ENCODE results near the gene ASCC3.
"Not testable (repeated sequence)": the region's sequence is repeated elsewhere in the genome, so short reads cannot be mapped to it uniquely, and the experiment has no call there.

The ASCC3 gene

DNA sequence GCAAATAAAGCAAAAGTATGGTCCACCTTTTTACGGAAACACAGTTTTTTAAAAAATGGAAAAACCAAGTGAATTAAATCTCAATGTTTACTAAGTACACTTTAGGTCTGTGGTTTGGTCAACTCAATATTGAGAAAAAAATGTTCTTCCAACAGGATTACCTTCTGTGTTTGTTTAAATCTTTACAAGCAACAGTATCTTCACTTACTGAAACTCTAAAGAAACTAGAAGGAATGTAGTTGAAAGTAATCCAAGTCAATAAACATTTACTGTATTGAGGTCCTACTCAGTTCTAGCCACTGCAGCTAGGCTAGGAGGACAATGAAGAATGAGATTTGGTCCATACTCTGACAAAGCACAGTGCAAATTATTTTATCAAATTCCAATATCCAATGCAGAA, 80.1 kb downstream of the ASCC3 start:
- no peak for DNase-seq

DNA sequence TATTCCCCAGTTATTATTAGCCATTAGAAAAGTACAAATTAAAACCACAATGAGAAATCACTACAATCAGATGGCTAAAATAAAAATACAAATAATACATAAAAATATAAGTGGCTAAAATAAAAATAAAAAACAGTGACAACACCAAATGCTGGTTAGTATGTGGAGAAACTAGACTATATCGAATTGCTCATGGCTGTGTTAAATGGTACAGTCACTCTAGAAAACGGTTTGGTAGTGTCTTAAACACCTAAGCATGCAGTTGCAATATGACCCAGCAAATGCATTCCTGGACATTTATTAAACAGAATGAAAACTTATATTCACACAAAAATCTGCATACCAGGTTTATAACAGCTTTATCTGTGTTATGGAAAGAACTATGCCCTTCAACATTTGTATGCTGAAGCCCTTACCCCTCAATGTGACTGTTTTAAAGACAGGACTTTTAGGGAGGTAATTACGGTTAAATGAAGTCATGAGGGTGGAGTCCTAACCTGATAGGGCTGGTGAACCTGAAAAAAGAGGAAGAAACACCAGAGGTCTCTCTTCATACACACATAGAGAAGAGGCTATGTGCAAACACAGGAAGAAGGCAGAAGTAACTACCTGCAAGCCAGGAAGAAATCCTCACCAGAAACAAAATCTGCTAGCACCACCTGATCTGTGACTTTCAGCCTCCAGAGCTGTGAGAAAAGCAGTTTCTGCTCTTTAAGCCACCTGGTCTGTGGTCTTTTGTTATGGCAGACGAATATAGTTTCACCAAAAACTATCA, 84.9 kb downstream of the ASCC3 start:
- no peak for DNase-seq

DNA sequence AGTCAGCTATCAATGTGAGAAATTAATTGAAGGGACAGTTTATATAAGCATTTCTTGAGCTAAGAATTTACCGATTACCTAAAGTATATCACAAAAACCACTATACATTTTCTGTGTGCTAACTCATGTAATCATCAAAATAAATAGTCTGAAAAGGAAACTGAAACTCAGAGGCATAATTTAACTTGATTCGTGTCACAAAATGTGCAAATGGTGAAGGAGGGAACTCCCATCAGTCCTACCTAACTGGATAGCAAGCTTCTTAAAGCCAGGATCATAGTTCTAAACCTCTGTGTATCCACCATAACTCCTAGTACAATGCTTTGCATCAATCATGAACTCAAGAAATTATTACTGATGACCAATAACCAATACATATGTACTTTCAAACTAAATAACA, 91.0 kb downstream of the ASCC3 start:
- DNase-seq: no peak

DNA sequence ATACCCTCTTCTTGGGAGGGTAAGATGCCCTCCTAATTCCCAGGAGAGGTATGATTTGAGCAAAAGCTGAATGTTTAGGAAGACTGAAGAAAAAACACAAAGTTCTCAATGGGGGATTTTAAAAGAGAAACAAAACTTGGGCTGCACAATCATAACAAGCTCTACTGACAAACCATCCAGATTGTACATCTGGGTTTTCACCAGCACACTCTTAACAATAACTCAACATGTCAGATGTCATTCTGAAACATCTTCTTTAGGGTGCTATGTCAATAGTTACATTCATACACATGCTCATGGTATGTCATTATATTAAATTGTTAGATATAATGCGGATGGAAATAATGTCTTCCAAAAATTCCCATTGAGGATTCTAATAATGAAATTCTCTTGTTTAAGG, 95.1 kb downstream of the ASCC3 start:
- DNase-seq: no peak

DNA sequence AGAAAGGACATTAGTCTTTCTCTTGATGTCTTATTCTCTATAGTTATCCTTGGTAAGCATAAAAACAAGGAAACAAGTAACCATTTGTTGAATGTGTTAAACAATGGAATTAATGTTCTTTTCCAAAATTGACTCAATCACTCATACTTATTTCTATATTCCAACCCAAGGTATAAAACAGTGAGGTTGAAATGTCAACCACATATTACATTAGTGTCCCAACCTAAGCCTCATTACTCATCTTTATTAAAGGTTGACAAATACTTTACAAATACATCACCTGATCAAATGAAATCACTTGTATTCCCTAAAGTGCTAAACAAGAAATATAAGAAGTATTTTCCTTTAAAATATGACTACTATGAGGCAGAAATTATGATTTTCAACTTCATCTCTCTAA, 100.5 kb downstream of the ASCC3 start:
- DNase-seq: no peak

DNA sequence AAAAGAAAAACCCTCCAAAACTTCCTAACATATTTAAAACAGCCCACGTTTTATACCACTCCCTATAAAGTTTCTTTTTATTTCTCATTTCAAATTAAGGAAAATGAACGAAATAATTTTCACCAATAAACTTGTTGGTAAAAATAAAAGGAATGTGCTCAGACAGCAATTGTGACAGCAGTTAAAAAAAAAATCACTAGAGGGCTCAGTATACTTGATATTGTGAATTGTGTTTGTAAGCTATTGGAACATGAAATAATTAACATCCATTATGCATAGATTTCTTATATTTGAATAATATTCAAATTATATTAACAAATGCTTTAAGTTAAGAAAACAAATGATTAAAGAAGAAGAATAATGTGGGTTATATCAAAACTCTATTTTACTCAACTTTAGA, 105.5 kb downstream of the ASCC3 start:
- DNase-seq: no peak

DNA sequence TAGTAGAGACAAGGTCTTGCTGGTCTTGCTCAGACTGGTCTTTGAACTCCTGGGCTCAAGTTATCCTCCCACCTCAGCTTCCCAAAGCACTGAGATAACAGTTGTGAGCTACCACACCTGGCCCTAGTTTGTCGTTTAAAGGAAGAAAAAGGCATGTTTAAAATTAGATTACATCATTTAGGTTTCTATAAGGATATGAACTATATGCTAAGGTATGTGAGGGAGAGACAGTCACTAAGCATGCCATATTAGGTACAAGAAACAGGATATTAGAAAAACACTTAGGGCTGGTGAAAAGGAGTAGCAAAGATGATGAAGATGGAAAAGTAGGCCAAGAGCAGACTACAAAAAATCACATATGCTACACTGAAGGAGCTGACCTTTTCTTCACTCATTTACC, 106.4 kb downstream of the ASCC3 start:
- no peak for DNase-seq

DNA sequence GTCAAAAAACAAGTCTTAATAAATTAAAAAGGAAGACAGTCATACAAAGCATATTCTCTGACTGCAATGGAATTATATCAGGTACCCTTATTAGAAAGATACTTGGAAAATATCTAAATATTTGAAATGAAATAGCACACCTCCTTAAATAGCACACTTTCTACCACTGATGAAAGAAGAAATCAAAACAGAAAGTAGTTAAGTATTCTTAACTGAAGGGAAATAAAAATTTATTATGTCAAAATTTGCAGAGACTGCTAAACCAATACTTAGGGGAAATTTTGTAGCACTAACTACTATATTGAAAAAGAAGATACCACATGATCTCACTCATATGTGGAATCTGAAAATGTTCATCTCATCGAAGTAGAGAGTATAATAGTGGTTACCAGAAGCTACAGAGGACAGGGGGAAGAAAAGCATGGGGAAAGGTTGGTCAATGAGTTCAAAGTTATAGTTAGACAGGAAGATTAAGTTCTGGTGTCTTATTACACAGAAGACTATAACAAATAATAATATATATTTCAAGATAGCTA, 112.2 kb downstream of the ASCC3 start:
- DNase-seq: no peak

DNA sequence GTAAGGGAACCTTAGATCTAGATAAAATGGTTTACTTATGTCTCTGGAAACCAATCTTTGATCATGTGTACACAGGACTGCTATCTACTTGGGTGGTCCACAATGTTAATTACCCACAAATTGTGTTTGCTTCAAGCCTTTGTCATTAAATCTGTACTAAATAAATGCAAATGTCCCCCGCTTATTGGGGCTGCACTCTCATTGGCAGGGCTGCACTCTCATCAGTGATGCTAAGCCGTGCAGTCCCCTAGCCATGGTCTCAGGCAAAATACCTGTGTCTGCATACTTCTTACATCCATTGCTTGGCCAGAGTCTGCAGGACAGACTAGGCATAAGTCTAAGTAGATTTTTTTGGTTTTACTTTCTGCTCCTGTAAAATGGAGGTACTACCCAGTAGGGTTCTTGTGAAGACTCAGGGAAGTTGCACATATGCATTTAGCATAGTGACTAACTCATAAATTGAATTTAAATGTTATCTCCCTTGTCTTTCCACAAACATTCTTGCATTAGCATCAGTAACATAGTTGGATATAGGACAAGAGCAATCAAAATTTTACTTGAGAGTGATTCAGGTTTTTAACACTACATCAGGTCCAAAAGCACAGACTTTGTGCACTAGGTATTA, 117.4 kb downstream of the ASCC3 start:
- no peak for DNase-seq

DNA sequence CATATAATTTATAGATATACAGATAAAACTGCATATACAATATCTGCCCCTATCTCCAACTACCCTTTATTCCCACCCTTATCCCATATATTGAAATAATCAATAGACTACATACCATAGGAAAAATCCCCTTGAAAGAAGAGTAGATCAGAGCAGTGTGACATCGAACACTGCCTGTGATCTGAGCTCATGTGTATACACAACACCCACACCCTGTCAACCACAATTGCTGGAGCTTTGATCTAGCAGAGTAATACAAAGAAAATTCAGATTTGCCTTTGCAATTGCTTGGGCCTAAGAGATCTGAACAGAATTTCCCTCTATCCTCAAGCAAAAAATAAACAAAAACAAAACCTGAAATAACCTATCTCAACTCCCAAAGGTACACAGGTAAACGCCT, 119.3 kb downstream of the ASCC3 start:
- no peak for DNase-seq

DNA sequence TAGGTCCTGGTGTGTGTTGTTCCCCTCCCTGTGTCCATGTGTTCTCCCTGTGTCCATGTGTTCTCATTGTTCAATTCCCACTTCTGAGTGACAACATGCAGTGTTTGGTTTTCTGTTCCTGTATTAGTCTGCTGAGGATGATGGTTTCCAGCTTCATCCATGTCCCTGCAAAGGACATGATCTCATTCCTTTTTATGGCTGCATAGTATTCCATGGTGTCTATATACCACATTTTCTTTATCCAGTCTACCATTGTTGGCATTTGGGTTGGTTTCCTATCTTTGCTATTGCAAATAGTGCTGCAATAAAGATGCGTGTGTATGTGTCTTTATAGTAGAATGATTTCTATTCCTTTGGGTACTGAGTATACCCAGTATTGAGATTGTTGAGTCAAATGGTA, 122.7 kb downstream of the ASCC3 start:
- DNase-seq: not testable (repeated sequence)

DNA sequence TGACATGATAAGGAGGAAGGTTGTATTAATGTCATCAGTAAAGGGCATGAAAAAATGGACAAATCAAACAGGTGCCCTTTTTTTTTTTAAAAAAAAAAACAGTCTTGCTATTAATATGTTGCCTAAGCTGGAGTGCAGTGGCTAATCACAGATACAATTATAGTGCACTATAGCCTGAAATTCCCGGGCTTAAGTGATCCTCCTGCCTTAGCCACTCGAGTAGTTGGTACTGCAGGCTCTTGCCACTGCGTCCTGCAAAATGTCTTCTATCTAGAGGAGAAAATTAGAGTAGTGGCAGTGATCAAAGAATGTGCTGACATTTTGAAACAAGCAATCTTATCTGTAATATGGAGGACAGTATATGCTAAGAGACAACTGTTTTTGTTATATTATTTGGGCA, 127.7 kb downstream of the ASCC3 start:
- no peak for DNase-seq

DNA sequence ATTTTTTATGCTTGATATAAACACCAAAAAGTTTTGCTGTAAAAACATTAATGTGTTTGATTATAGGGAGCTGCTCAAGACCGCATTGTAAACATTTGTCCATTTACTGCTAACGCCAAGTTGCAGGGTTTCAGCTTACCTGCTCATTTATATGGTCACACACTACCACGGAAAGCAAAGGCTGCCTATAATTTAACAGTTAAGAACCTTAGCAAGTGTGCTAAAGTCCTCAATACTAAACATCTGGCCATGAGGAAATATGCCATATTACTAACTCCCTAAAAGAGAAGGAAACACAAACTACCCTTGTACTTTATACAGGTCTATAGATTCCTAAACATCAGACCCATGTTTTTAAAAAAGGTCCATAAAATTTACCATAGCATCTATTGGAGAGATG, 129.5 kb downstream of the ASCC3 start:
- no peak for DNase-seq

DNA sequence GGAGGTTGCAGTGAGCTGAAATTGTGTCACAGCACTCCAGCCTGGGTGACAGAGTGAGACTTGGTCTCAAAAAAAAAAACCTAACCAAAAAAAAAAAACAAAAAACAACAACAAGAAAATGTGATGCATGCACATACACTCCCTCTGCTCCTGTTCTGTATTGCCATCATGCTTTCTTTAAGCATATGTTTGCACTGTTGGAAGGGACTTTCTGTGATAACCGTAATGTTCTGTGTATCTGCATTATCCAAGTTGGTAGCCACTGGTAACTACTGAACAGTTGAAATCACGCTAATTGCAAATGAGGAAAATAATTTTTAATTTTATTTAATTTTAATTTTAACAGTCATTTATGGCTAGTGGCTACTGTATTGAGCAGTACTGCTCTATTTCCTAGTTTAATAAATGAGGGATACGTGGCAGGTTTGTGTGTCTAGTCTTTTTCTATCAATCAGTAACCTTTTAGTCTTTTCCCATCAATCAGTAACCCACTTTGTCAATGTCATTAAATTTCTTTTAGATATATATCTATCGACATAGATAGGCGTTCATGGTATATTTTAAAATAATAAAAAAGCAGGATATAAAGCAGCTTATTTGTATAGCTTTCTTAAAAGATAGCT, 135.6 kb downstream of the ASCC3 start:
- no peak for DNase-seq

DNA sequence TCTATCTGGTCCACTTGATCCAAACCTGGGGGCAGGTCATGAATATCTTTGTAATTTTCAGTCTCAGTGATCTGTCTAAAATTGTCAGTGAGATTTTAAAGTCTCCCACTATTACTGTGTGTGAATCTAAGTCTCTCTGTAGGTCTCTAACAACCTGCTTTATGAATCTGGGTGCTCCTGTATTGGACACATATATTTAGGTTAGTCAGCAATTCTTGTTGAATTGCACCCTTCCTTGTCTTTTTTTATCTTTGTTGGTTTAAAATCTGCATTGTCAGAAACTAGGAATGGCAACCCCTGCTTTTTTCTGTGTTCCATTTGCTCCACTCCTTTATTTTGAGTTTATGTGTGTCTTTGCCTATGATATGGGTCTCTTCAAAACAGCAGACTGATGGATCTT, 140.7 kb downstream of the ASCC3 start:
- no peak for DNase-seq

DNA sequence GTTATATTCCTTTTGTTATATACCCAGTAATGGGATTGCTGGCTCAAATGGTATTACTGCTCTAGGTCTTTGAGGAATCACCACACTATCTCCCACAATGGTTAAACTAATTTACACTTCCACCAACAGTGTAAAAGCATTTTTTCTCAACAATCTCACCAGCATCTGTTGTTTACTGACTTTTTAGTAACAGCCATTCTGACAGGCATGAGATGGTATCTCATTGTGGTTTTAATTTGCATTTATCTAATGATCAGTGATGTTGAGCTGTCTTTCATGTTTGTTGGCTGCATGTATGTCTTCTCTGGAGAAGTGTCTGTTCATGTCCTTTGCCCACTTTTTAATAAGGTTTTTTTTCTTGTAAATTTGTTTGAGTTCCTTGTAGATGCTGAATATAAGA, 143.4 kb downstream of the ASCC3 start:
- not testable (repeated sequence) for DNase-seq

DNA sequence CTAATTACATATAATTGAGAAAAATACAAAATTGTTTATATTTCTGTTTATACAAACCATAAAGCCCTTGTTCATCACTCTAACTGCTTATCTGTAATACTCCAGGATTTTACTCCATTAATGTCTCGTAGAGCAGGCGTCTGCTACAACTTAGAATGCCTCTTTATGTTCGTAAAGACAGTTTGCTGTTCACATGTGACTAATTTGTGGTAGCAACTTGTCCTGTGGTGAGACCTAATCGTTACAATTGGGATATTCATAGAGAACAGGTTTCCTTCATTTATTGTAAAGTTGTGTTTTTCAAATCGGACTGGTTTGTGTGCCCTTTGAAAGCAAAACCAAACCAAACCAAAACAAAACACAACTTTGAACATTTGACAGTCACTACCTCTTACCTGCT, 149.7 kb downstream of the ASCC3 start:
- no peak for DNase-seq

DNA sequence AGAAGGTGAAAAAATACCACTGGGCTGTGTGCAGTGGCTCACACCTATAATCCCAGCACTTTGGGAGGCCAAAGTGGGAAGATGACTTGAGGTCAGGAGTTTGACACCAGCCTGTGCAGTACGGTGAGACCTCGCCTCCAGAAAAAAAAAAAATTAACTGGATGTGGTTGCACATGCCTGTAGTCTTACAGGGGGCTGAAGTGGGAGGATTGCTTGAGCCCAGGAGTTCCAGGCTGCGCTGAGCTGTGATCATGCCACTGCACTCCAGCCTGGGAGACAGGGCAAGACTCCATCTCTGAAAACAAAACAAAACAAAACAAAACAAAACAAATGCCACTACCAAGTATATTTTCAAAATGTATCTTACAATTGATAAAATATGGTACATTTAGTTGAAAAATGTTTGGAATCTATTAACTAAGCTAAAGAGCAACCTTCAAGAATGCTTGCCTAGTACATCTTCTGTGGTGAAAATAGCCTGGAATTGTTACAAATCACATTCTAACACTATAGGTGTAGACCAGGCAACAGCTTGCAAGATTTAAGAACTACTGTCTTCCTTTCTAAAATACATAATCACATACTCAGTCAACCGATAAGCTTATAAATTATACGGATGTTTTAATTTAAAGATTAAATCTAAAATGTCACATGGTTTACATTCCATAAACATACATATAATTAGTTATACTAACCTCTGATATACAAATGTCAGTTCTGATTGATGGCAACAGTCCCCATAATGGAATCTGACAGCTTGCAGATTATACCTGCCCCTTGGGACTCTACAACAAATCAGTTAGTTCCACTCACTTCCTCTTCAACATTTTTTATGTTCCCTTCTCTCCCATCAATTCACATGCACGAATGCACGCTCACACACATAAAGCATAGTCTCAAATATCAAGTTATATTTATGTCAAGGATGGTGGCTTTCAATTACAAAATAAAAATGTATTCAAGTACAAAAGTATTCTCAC, 150.8 kb downstream of the ASCC3 start:
- DNase-seq: no peak

DNA sequence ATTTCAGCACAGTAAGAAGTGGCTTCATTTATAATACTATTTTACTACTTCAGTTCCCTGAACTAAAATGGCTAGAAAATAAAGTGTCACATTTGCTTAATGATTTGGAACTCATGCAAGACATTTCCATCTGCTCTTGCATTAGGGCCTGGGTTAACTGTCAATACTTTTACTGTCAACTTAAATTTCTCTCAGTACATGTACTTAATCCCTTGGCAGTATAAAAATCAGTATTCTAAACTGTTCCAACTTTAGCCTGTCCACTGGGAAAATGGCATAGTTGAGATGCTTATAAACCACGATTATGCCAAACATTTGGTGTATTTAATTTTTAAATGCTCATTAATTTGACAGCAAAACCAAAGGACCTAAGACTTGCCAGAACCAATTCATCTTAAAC, 154.5 kb downstream of the ASCC3 start:
- DNase-seq: no peak

DNA sequence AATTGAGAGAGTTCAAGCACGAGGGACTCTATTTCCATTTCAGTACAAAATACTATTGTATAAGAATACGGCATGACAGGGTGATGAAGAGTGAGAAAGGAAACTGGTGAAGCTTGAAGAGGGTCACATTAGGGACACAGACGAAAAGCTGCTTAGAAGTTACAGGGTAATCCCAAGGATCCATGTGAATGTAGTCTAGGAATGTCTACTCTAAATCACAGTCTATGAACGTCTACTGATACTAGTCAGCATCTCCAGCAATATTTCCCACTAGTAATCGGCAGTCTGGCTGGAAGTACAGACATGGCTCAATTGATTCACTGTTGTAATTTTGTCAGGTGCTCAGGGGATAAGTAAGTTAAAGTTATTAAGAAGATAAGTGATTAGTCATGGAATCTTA, 156.4 kb downstream of the ASCC3 start:
- DNase-seq: no peak

DNA sequence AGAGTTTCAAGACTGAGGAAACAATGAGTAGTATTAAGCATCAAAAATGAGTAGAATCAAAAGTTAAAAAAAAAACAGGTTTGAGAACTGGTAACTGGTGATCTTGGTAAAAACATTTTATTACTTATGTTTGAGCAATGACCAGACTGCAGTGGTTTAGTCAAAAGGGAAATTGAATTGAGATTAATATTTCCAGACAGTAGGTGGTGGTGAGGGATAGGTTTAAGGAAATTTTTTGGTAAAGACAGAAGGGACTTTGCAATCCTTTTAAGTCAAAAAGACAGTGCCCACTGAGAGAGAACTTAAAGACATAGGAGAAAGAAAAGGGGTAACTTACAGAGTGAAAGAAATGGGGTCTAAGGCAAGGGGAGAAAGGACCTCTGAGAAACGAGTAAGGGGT, 156.9 kb downstream of the ASCC3 start:
- no peak for DNase-seq

DNA sequence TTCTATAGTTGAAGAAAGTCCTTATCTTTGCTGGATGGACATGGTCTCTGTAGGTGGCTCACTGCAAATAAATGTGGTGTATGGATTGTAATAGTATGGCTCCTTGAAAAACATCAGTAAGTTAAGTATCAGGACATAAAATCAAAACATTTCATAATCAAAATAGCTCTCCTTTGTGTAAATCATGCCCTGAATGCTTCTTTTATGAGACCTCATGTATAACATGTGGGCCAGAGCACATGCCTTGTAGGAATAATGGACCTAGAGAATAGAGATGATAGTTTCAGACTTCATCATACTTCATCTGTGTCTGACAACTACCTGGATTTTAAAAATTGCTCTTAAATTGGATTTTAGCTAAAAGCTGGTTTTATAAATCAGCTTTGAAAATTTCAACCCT, 159.9 kb downstream of the ASCC3 start:
- no peak for DNase-seq
